Neural cell (in vitro differentiated cells): ENCODE measurements around the gene PROX1.

Source experiments
- EP300 ChIP-seq: fragments of 450-650 bp; conservative IDR thresholded peaks from 2 replicates; pipeline ENCODE4 v1.6.1; 2014; ENCODE audit warnings: antibody characterized with exemption, mild to moderate bottlenecking, moderate library complexity; ENCODE audit not compliant: poor library complexity, severe bottlenecking
- SMC3 ChIP-seq: fragments of 450-650 bp; conservative IDR thresholded peaks from 2 replicates; pipeline ENCODE4 v1.6.1; 2014; ENCODE audit warnings: antibody characterized with exemption, mild to moderate bottlenecking, moderate library complexity; ENCODE audit not compliant: poor library complexity
- TAF1 ChIP-seq: IDR thresholded peaks from 2 replicates; pipeline ENCODE4 v1.6.1; 2012; ENCODE audit warnings: low read depth
- TF ChIP-seq, protein P1 (sequence below): fragments of 450-650 bp; IDR thresholded peaks from 2 replicates; pipeline ENCODE4 v1.5.1; 2014; ENCODE audit warnings: antibody characterized with exemption, mild to moderate bottlenecking, moderate library complexity; ENCODE audit not compliant: poor library complexity, severe bottlenecking
- TF ChIP-seq, protein P2 (sequence below): IDR thresholded peaks from 2 replicates; pipeline ENCODE4 v1.6.1; 2012; ENCODE audit warnings: borderline replicate concordance

DNA sequence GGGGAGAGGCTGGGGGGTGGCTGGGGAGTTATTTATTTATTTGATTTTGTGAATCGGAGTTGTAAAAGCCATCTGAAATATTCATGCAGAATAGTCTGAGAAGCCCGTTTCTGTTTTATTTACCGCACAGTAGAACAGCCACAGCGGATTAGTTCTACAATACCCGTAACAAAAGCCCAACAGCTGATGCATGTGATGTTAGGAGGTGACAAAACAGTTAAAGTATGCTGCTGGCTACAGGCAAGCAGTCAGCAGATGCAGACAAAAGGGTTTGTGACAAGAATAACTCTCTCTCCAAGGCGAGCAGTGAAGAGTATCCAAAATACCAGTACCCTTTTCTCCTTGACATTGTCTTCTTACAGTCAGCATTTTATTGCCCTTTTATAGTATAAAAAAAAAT lies 42.0 kb downstream of the PROX1 start:
- TF ChIP-seq, protein P1, sequence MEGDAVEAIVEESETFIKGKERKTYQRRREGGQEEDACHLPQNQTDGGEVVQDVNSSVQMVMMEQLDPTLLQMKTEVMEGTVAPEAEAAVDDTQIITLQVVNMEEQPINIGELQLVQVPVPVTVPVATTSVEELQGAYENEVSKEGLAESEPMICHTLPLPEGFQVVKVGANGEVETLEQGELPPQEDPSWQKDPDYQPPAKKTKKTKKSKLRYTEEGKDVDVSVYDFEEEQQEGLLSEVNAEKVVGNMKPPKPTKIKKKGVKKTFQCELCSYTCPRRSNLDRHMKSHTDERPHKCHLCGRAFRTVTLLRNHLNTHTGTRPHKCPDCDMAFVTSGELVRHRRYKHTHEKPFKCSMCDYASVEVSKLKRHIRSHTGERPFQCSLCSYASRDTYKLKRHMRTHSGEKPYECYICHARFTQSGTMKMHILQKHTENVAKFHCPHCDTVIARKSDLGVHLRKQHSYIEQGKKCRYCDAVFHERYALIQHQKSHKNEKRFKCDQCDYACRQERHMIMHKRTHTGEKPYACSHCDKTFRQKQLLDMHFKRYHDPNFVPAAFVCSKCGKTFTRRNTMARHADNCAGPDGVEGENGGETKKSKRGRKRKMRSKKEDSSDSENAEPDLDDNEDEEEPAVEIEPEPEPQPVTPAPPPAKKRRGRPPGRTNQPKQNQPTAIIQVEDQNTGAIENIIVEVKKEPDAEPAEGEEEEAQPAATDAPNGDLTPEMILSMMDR: no peak
- no peak for TF ChIP-seq EP300
- TF ChIP-seq TAF1: no peak
- TF ChIP-seq, protein P2, sequence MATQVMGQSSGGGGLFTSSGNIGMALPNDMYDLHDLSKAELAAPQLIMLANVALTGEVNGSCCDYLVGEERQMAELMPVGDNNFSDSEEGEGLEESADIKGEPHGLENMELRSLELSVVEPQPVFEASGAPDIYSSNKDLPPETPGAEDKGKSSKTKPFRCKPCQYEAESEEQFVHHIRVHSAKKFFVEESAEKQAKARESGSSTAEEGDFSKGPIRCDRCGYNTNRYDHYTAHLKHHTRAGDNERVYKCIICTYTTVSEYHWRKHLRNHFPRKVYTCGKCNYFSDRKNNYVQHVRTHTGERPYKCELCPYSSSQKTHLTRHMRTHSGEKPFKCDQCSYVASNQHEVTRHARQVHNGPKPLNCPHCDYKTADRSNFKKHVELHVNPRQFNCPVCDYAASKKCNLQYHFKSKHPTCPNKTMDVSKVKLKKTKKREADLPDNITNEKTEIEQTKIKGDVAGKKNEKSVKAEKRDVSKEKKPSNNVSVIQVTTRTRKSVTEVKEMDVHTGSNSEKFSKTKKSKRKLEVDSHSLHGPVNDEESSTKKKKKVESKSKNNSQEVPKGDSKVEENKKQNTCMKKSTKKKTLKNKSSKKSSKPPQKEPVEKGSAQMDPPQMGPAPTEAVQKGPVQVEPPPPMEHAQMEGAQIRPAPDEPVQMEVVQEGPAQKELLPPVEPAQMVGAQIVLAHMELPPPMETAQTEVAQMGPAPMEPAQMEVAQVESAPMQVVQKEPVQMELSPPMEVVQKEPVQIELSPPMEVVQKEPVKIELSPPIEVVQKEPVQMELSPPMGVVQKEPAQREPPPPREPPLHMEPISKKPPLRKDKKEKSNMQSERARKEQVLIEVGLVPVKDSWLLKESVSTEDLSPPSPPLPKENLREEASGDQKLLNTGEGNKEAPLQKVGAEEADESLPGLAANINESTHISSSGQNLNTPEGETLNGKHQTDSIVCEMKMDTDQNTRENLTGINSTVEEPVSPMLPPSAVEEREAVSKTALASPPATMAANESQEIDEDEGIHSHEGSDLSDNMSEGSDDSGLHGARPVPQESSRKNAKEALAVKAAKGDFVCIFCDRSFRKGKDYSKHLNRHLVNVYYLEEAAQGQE: no peak
- TF ChIP-seq SMC3: no peak
